ENCODE results near the gene CDC37. TPM values are rescaled to one million over a fixed set of nuclear protein-coding genes. Genes with fewer than 3 reads are reported as not detected.

CDC37 gene
- total RNA-seq, 1 donor from 2014 or later = 142 TPM

DNA sequence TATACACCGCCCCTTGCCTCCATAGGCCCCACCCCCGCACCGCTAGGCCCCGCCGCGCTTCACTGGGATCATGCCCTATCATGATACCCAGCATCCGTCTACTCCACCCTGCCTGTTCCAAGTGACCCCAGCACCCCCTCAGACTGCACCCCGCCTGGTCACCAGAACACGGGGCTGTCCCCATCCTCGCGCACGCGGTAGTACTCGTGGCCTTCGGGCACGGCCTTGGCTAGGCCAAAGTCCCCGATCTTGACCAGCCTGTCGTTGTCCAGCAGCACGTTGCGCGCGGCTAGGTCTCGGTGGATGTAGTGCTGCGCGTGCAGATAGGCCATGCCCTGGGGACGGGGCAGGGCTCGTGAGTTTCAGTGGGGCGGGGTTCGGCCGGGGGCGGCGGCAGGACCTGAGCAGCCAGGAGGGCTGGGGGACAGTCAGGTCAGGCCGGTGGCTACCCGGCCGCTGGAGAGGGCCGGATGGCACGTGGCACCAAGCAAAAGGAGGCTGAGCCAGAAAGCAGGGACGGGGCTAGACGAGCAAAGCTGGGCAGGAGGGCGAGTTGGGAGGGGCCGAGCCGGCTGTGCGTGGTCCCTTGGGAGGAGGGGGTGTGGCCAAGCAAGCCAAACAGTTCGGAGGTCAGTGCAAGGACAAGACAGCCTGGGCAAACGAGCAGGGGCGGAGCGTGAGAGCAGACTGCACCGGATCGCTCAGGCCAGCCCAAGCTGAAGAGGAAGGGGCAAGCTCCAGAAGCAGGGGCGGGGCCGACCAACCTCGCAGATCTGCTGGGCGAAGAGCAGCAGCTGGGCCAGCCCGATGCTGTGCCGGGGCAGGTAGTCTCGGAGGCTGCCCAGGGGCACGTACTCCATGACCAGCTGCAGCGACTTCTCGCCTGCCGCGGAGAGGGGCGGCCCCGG lies 50.3 kb downstream of the CDC37 start:
- TF ChIP-seq EZH2phosphoT487 (IDR thresholded peaks at IDR 0.05) (no peak), EZH2 (IDR thresholded peaks at IDR 0.05) (no peak)
- TF ChIP-seq, protein P1, sequence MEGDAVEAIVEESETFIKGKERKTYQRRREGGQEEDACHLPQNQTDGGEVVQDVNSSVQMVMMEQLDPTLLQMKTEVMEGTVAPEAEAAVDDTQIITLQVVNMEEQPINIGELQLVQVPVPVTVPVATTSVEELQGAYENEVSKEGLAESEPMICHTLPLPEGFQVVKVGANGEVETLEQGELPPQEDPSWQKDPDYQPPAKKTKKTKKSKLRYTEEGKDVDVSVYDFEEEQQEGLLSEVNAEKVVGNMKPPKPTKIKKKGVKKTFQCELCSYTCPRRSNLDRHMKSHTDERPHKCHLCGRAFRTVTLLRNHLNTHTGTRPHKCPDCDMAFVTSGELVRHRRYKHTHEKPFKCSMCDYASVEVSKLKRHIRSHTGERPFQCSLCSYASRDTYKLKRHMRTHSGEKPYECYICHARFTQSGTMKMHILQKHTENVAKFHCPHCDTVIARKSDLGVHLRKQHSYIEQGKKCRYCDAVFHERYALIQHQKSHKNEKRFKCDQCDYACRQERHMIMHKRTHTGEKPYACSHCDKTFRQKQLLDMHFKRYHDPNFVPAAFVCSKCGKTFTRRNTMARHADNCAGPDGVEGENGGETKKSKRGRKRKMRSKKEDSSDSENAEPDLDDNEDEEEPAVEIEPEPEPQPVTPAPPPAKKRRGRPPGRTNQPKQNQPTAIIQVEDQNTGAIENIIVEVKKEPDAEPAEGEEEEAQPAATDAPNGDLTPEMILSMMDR (IDR thresholded peaks at IDR 0.05) = no peak
- peak; percentile 95 for DNase-seq (ENCODE audit: low spot score)
- Histone ChIP-seq H2AFZ (replicated peaks) (peak overlapping the region; percentile 68), H3K9ac (no peak overlapping the region), H3K27ac (no peak overlapping the region), H3K4me1 (peaks cover 10% of the 10 kb centered on the region), H4K20me1 (ENCODE audit: low read depth) (peaks cover 23% of the 10 kb centered on the region), H3K9me3 (ENCODE audit: low read depth) (no peaks in the 10 kb centered on the region), H3K27me3 (no peaks in the 10 kb centered on the region), H3K4me2 (peak overlapping the region; percentile 84), H3K36me3 (no peaks in the 10 kb centered on the region), H3K4me3 (peak overlapping the region; percentile 50), H3F3A (ENCODE audit: low read depth) (peaks cover 31% of the 10 kb centered on the region), H3K79me2 (ENCODE audit: low read depth) (no peaks in the 10 kb centered on the region)
- Mint-ChIP-seq H3K36me3 (peaks cover 11% of the 10 kb centered on the region), H3K27me3 (ENCODE audit: insufficient read depth, low read depth) (peaks cover 2% of the 10 kb centered on the region), H3K4me1 (peaks cover 20% of the 10 kb centered on the region), H3K9me3 (no peaks in the 10 kb centered on the region), H3K27ac (peak overlapping the region; percentile 46), H3K4me3 (peak overlapping the region; percentile 77)

DNA sequence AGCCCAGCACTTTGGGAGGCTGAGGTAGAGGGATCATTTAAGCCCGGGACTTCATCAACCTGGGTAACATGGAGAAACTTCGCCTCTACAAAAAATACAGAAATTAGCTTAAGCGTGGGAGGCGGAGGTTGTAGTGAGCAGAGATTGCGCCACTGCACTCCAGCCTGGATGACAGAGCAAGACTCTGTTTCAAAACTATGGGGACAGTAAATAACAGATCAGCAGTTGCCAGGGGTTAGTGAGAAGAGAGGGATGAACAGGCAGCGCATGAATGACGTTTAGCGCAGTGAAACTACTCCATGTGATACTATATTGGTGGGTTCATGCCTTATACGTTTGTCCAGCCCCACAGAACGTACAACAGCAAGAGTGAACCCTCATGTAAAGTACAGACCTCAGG lies 56.8 kb downstream of the CDC37 start:
- no peaks in the 10 kb centered on the region for H3F3A ChIP-seq (ENCODE audit: low read depth)
- Mint-ChIP-seq H3K9me3 (no peaks in the 10 kb centered on the region), H3K27ac (no peak overlapping the region), H3K36me3 (no peaks in the 10 kb centered on the region), H3K27me3 (ENCODE audit: insufficient read depth, low read depth) (peaks cover 2% of the 10 kb centered on the region), H3K4me3 (no peak overlapping the region), H3K4me1 (no peaks in the 10 kb centered on the region)
- no peaks in the 10 kb centered on the region for H3K4me1 ChIP-seq
- DNase-seq (ENCODE audit: low spot score) = no peak
- H3K4me3 ChIP-seq = no peak overlapping the region
- no peak overlapping the region for H3K4me2 ChIP-seq
- no peak overlapping the region for H3K9ac ChIP-seq
- H3K9me3 ChIP-seq (ENCODE audit: low read depth) = no peaks in the 10 kb centered on the region
- H3K79me2 ChIP-seq (ENCODE audit: low read depth) = no peaks in the 10 kb centered on the region
- no peak overlapping the region for H2AFZ ChIP-seq (replicated peaks)
- no peaks in the 10 kb centered on the region for H3K36me3 ChIP-seq
- no peaks in the 10 kb centered on the region for H3K27me3 ChIP-seq
- TF ChIP-seq EZH2phosphoT487 (IDR thresholded peaks at IDR 0.05) (no peak), EZH2 (IDR thresholded peaks at IDR 0.05) (no peak)
- TF ChIP-seq, protein P1 (IDR thresholded peaks at IDR 0.05) = no peak
- no peaks in the 10 kb centered on the region for H4K20me1 ChIP-seq (ENCODE audit: low read depth)
- H3K27ac ChIP-seq = no peak overlapping the region

DNA sequence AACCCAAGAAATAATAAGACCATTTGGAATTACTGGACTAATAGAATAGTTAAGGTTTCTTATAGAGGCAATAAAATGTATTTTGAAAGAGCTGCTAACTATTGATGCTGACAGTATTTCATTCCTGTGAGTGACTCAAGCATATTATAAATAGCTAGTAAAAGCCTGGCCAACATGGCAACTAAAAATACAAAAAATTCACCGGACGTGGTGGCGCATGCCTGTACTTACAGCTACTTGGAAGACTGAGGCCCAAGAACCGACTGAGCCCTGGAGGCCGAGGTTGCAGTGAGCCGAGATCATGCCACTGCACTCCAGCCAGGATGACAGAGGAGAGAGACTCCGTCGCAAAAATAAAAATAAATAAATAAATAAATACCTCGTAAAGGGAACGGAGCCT lies 58.6 kb downstream of the CDC37 start:
- Mint-ChIP-seq H3K36me3 (no peaks in the 10 kb centered on the region), H3K27ac (no peak overlapping the region), H3K9me3 (no peaks in the 10 kb centered on the region), H3K4me3 (no peak overlapping the region), H3K4me1 (no peaks in the 10 kb centered on the region), H3K27me3 (ENCODE audit: insufficient read depth, low read depth) (peaks cover 3% of the 10 kb centered on the region)
- Histone ChIP-seq H3K4me3 (no peak overlapping the region), H4K20me1 (ENCODE audit: low read depth) (no peaks in the 10 kb centered on the region), H3K27me3 (no peaks in the 10 kb centered on the region), H3K4me1 (no peaks in the 10 kb centered on the region), H3F3A (ENCODE audit: low read depth) (no peaks in the 10 kb centered on the region), H2AFZ (replicated peaks) (no peak overlapping the region), H3K9ac (no peak overlapping the region), H3K79me2 (ENCODE audit: low read depth) (no peaks in the 10 kb centered on the region), H3K27ac (no peak overlapping the region), H3K36me3 (no peaks in the 10 kb centered on the region), H3K9me3 (ENCODE audit: low read depth) (no peaks in the 10 kb centered on the region), H3K4me2 (no peak overlapping the region)
- DNase-seq (ENCODE audit: low spot score) = no peak
- TF ChIP-seq EZH2 (IDR thresholded peaks at IDR 0.05) (no peak), EZH2phosphoT487 (IDR thresholded peaks at IDR 0.05) (no peak)
- TF ChIP-seq, protein P1 (IDR thresholded peaks at IDR 0.05) = no peak

Measured in neural progenitor cell (in vitro differentiated cells).